IMR-90 (cell line): ENCODE results near the gene CCDC136. TPM values are rescaled to one million over a fixed set of nuclear protein-coding genes. Genes with fewer than 3 reads are reported as not detected.

ENCODE experiments used
- ATAC-seq: fragments of 200-7000 bp; cut with Tn5 transposase; 2 replicates; pipeline ENCODE4 v1.9.1; 2020; ENCODE audit warnings: low read depth, mild to moderate bottlenecking, moderate library complexity
- BruUV-seq: library from RNA; stranded (reverse); fragments of 400-500 nt; replicated peaks from 2 replicates; lab custom pipeline; 2021; lab: Mats Ljungman, UMichigan
- CTCF ChIA-PET: fragments of 300-600 bp; formaldehyde crosslinking; extraction: SDS; loops from one replicate; lab custom pipeline; 2021; ENCODE audit warnings: antibody characterized with exemption; lab: Yijun Ruan, JAX
- POLR2A ChIA-PET: fragments of 300-600 bp; sonication (Branson Sonifier 250); formaldehyde crosslinking; loops from one replicate; lab custom pipeline; 2022; ENCODE audit warnings: antibody characterized with exemption; ENCODE audit not compliant: unreplicated experiment; lab: Charles Lee
- DNase-seq: peaks from one replicate; pipeline ENCODE4 v3.0.0; 2013
- H2AFZ ChIP-seq: replicated peaks from 2 replicates; pipeline ENCODE3; 2013; ENCODE audit warnings: low read length, mild to moderate bottlenecking; ENCODE audit not compliant: poor library complexity
- H2AK5ac ChIP-seq: 2 replicates; pipeline ENCODE4 v1.6.1; 2013; ENCODE audit warnings: low read depth, low read length, inconsistent platforms
- H2AK9ac ChIP-seq: replicated peaks from 2 replicates; pipeline ENCODE3; 2013; ENCODE audit warnings: mild to moderate bottlenecking, low read depth, low read length, moderate library complexity; ENCODE audit not compliant: poor library complexity
- H2BK120ac ChIP-seq: 2 replicates; pipeline ENCODE4 v1.6.1; 2013; ENCODE audit warnings: low read depth, low read length, inconsistent platforms
- H2BK15ac ChIP-seq: 3 replicates; pipeline ENCODE4 v1.6.1; 2013; ENCODE audit warnings: low read depth, low read length, inconsistent platforms
- H2BK20ac ChIP-seq: 2 replicates; pipeline ENCODE4 v1.6.1; 2013; ENCODE audit warnings: low read depth, mild to moderate bottlenecking, inconsistent platforms, low read length, moderate library complexity
- H2BK5ac ChIP-seq: 2 replicates; pipeline ENCODE4 v1.6.1; 2013; ENCODE audit warnings: mild to moderate bottlenecking, low read depth, low read length, inconsistent platforms; ENCODE audit not compliant: poor library complexity, severe bottlenecking
- H3K14ac ChIP-seq: replicated peaks from 2 replicates; pipeline ENCODE4 v1.6.1; 2013; ENCODE audit warnings: low read depth, low read length, inconsistent platforms
- H3K18ac ChIP-seq: 2 replicates; pipeline ENCODE4 v1.6.1; 2013; ENCODE audit warnings: low read depth, low read length, control low read depth
- H3K23ac ChIP-seq: 2 replicates; pipeline ENCODE4 v1.6.1; 2013; ENCODE audit warnings: low read depth, low read length, inconsistent platforms
- H3K27ac ChIP-seq: 2 replicates; pipeline ENCODE4 v1.5.1; 2013; ENCODE audit warnings: mild to moderate bottlenecking, control low read depth, low read length; ENCODE audit not compliant: insufficient read depth
- H3K27me3 ChIP-seq: 2 replicates; pipeline ENCODE4 v1.6.1; 2013; ENCODE audit warnings: low read length; ENCODE audit not compliant: control insufficient read depth, insufficient read depth
- H3K36me3 ChIP-seq: 2 replicates; pipeline ENCODE4 v1.6.1; 2013; ENCODE audit warnings: low read length, mixed read lengths; ENCODE audit not compliant: control insufficient read depth, insufficient read depth
- H3K4ac ChIP-seq: 2 replicates; pipeline ENCODE4 v1.6.1; 2013; ENCODE audit warnings: low read depth, low read length, inconsistent platforms
- H3K4me1 ChIP-seq: 2 replicates; pipeline ENCODE4 v1.6.1; 2013; ENCODE audit warnings: low read length, mixed read lengths; ENCODE audit not compliant: control insufficient read depth, insufficient read depth
- H3K4me2 ChIP-seq: 2 replicates; pipeline ENCODE4 v1.6.1; 2013; ENCODE audit warnings: low read depth, mild to moderate bottlenecking, control low read depth, low read length, moderate library complexity
- H3K4me3 ChIP-seq: 2 replicates; pipeline ENCODE4 v1.5.1; 2013; ENCODE audit warnings: low read depth, mild to moderate bottlenecking, control low read depth, low read length, moderate library complexity; ENCODE audit not compliant: insufficient read depth
- H3K56ac ChIP-seq: 2 replicates; pipeline ENCODE4 v1.6.1; 2013; ENCODE audit warnings: low read length, inconsistent platforms; ENCODE audit not compliant: insufficient read depth; ENCODE audit errors: extremely low read depth
- H3K79me1 ChIP-seq, 2 experiments: 2 replicates each; pipeline ENCODE4 v1.6.1; 2013; ENCODE audit warnings: low read length in 2 of 2, inconsistent platforms in 1 of 2, low read depth in 1 of 2
- H3K9ac ChIP-seq: 2 replicates; pipeline ENCODE4 v1.6.1; 2013; ENCODE audit warnings: low read depth, low read length, control low read depth
- H3K9me1 ChIP-seq: 2 replicates; pipeline ENCODE4 v1.6.1; 2013; ENCODE audit warnings: low read length, inconsistent platforms; ENCODE audit not compliant: insufficient read depth
- H3K9me3 ChIP-seq: 2 replicates; pipeline ENCODE4 v1.6.1; 2013; ENCODE audit warnings: low read length; ENCODE audit not compliant: control insufficient read depth, insufficient read depth
- H4K20me1 ChIP-seq: 2 replicates; pipeline ENCODE4 v1.6.1; 2013; ENCODE audit warnings: low read length, inconsistent platforms; ENCODE audit not compliant: insufficient read depth
- H4K5ac ChIP-seq: 2 replicates; pipeline ENCODE4 v1.6.1; 2013; ENCODE audit warnings: mild to moderate bottlenecking, low read depth, low read length, control low read depth
- H4K8ac ChIP-seq, 2 experiments: 2 replicates each; pipeline ENCODE4 v1.6.1; 2013; ENCODE audit warnings: low read depth in 2 of 2, low read length in 2 of 2, control low read depth in 1 of 2, inconsistent platforms in 1 of 2
- H4K91ac ChIP-seq: 2 replicates; pipeline ENCODE4 v1.6.1; 2013; ENCODE audit warnings: low read depth, low read length, inconsistent platforms; ENCODE audit not compliant: insufficient read depth
- CEBPB ChIP-seq: IDR thresholded peaks from 2 replicates; pipeline ENCODE4 v1.6.1; 2012; ENCODE audit warnings: low read depth, low read length, improper control_type of control experiment
- CHD1 ChIP-seq: IDR thresholded peaks from 2 replicates; pipeline ENCODE4 v1.6.1; 2012; ENCODE audit warnings: low read depth, low read length, improper control_type of control experiment
- FOS ChIP-seq: fragments of 150-350 bp; IDR thresholded peaks from 2 replicates; pipeline ENCODE4 v1.6.1; 2016; ENCODE audit warnings: low read depth, low read length
- MAZ ChIP-seq: IDR thresholded peaks from 2 replicates; pipeline ENCODE4 v1.6.1; 2012; ENCODE audit warnings: low read depth, mild to moderate bottlenecking, low read length, improper control_type of control experiment, moderate library complexity, borderline replicate concordance
- MXI1 ChIP-seq: IDR thresholded peaks from 2 replicates; pipeline ENCODE4 v1.6.1; 2012; ENCODE audit warnings: low read depth, mild to moderate bottlenecking, low read length, moderate library complexity, borderline replicate concordance
- POLR2A ChIP-seq: IDR thresholded peaks from 2 replicates; pipeline ENCODE4 v1.6.1; 2012; ENCODE audit warnings: mild to moderate bottlenecking, low read depth, low read length
- RFX5 ChIP-seq: IDR thresholded peaks from 2 replicates; pipeline ENCODE4 v1.8.0; 2012; ENCODE audit warnings: low read depth, mild to moderate bottlenecking, low read length, moderate library complexity
- SMC3 ChIP-seq: fragments of 150-350 bp; IDR thresholded peaks from 2 replicates; pipeline ENCODE4 v1.6.1; 2016; ENCODE audit warnings: low read depth, mild to moderate bottlenecking, antibody characterized with exemption, low read length, moderate library complexity
- WGBS, 2 experiments: methylation state at CpG; one replicate each; pipeline versions ENCODE4 v1.1.5 to v1.1.7; 2013; ENCODE audit warnings: missing lambda C conversion rate in 2 of 2; ENCODE audit not compliant: insufficient read length in 1 of 2; ENCODE audit errors: extremely low coverage in 2 of 2; 5-methylcytosine and 5-hydroxymethylcytosine counted together
- dilution Hi-C: fragments of 300-500 bp; cut with HindIII; formaldehyde crosslinking; loops from one replicate; pipeline ENCODE4 v1.14.3; 2018; ENCODE audit warnings: low sequenced_read_pairs; ENCODE audit not compliant: unreplicated experiment
- in situ Hi-C: fragments of 300-500 bp; cut with MboI; formaldehyde crosslinking; loops from 3 replicates; pipeline ENCODE4 v1.14.3; 2019; ENCODE audit warnings: low sequenced_read_pairs, inconsistent platforms, mixed read lengths
- intact Hi-C: fragments of 100-400 bp; cut with micrococcal nuclease; formaldehyde crosslinking; loops from 2 replicates; pipeline ENCODE4 v1.10.0; 2022
- polyA plus RNA-seq, 3 experiments: library from polyadenylated mRNA; depleted of rRNA; stranded (reverse); fragments of >200 nt; gene quantifications; 2 replicates each; pipeline ENCODE4 v1.2.3, GENCODE V29; 2012; ENCODE audit warnings: low replicate concordance in 1 of 3
- total RNA-seq: library from RNA; depleted of rRNA; stranded (reverse); fragments of >200 nt; gene quantifications from 2 replicates; pipeline ENCODE4 v1.2.3, GENCODE V29; 2012
- TF ChIP-seq, protein P1 (sequence below): fragments of 150-350 bp; IDR thresholded peaks from 2 replicates; pipeline ENCODE4 v1.6.1; 2016; ENCODE audit warnings: low read depth, mild to moderate bottlenecking, low read length, moderate library complexity, borderline replicate concordance
- TF ChIP-seq, protein P2 (sequence below): fragments of 150-350 bp; IDR thresholded peaks from 2 replicates; pipeline ENCODE4 v1.6.1; 2017; ENCODE audit warnings: mild to moderate bottlenecking, antibody characterized with exemption, low read length, low read depth
- TF ChIP-seq, protein P3 (sequence below): conservative IDR thresholded peaks from 2 replicates; pipeline ENCODE4 v1.5.1; 2012; ENCODE audit warnings: mild to moderate bottlenecking, low read depth, low read length, improper control_type of control experiment

Gene CCDC136
- total and polyA plus RNA-seq, 2 of the 4 experiments (the other 2 are of a cell fraction) = 7.7 to 18.0 TPM

DNA sequence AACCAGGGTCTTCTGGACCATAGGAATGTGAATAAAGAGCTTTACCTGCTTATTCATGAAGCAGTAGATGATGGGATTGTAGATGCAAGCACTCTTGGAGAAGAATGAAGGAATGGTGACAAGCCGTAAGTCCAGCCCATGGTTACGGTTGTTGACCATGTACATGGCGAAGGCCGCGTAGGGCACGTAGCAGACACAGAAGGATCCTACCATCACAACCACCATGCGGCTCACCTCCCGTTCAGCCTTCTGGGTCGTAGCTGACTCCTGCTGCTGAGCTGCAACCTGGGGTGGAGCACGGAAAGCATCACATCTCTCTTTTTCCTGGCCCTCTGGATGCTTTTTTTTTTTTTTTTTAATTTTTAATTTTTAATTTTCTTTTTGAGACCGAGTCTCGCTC lies 18.2 kb upstream of the CCDC136 start:
- Histone ChIP-seq H4K8ac (no peak overlapping the region), H3K79me1 (peaks cover 14 to 33% of the 10 kb centered on the region in 2 experiments; a peak in 3 of 4 replicates), H3K56ac (no peak overlapping the region), H3K9me3 (no peaks in the 10 kb centered on the region), H3K27ac (no peak overlapping the region), H2AFZ (no peak overlapping the region), H3K9ac (no peak overlapping the region), H3K14ac (no peak overlapping the region), H3K4me1 (no peaks in the 10 kb centered on the region), H3K18ac (no peak overlapping the region), H3K36me3 (peaks cover 48% of the 10 kb centered on the region), H2BK5ac (no peak overlapping the region), H4K5ac (no peak overlapping the region), H4K91ac (no peak overlapping the region), H2BK120ac (no peak overlapping the region), H3K4ac (no peak overlapping the region), H2BK15ac (no peak overlapping the region), H4K20me1 (peaks cover 45% of the 10 kb centered on the region; the same call in 1 of the 2 replicates), H3K27me3 (no peaks in the 10 kb centered on the region), H2BK20ac (no peak overlapping the region), H2AK9ac (no peak overlapping the region), H3K23ac (no peak overlapping the region), H3K4me3 (no peak overlapping the region), H3K4me2 (no peak overlapping the region), H2AK5ac (no peak overlapping the region), H3K9me1 (peaks cover 11% of the 10 kb centered on the region)
- CTCF ChIA-PET = no interaction called here
- in situ Hi-C loops = no loop called here
- BruUV-seq = no TSS peak
- intact Hi-C loops = no loop called here
- no peak for TF ChIP-seq MAZ
- TF ChIP-seq POLR2A = no peak
- TF ChIP-seq CEBPB = no peak
- TF ChIP-seq, protein P1, sequence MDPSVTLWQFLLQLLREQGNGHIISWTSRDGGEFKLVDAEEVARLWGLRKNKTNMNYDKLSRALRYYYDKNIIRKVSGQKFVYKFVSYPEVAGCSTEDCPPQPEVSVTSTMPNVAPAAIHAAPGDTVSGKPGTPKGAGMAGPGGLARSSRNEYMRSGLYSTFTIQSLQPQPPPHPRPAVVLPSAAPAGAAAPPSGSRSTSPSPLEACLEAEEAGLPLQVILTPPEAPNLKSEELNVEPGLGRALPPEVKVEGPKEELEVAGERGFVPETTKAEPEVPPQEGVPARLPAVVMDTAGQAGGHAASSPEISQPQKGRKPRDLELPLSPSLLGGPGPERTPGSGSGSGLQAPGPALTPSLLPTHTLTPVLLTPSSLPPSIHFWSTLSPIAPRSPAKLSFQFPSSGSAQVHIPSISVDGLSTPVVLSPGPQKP = no peak
- TF ChIP-seq CHD1 = no peak
- TF ChIP-seq, protein P2, sequence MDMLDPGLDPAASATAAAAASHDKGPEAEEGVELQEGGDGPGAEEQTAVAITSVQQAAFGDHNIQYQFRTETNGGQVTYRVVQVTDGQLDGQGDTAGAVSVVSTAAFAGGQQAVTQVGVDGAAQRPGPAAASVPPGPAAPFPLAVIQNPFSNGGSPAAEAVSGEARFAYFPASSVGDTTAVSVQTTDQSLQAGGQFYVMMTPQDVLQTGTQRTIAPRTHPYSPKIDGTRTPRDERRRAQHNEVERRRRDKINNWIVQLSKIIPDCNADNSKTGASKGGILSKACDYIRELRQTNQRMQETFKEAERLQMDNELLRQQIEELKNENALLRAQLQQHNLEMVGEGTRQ = no peak
- no peak for TF ChIP-seq MXI1
- no peak for TF ChIP-seq RFX5
- TF ChIP-seq, protein P3, sequence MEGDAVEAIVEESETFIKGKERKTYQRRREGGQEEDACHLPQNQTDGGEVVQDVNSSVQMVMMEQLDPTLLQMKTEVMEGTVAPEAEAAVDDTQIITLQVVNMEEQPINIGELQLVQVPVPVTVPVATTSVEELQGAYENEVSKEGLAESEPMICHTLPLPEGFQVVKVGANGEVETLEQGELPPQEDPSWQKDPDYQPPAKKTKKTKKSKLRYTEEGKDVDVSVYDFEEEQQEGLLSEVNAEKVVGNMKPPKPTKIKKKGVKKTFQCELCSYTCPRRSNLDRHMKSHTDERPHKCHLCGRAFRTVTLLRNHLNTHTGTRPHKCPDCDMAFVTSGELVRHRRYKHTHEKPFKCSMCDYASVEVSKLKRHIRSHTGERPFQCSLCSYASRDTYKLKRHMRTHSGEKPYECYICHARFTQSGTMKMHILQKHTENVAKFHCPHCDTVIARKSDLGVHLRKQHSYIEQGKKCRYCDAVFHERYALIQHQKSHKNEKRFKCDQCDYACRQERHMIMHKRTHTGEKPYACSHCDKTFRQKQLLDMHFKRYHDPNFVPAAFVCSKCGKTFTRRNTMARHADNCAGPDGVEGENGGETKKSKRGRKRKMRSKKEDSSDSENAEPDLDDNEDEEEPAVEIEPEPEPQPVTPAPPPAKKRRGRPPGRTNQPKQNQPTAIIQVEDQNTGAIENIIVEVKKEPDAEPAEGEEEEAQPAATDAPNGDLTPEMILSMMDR = no peak
- TF ChIP-seq FOS = no peak
- TF ChIP-seq SMC3 = no peak
- no peak for ATAC-seq
- POLR2A ChIA-PET = no interaction called here
- dilution Hi-C loops = no loop called here
- WGBS, 2 experiments = 100% methylated on average over 2 of the region's 12 CpGs; no CpG with 5 or more reads in 1 of the 2 experiments
- DNase-seq = no peak
